ENCODE data around the gene REM1.

REM1 gene

GRCh38 chr20:31475472-31476293 lies 595 bp downstream of the REM1 start:
- TF ChIP-seq GATA2 (IDR thresholded peaks at IDR 0.05; ENCODE audit: low read depth, low read length) (no peak), GATA3 (IDR thresholded peaks at IDR 0.05; ENCODE audit: low read depth, low read length) (no peak)

- no peak for TF ChIP-seq GATA3 (IDR thresholded peaks at IDR 0.05; ENCODE audit: low read depth, low read length)
- no peak for TF ChIP-seq GATA2 (IDR thresholded peaks at IDR 0.05; ENCODE audit: low read depth, low read length)
These were observed 1.2 kb downstream of the REM1 start for GRCh38 chr20:31476294-31476585.

GRCh38 chr20:31476643-31477215 lies 1.6 kb downstream of the REM1 start:
- TF ChIP-seq GATA2 (IDR thresholded peaks at IDR 0.05; ENCODE audit: low read depth, low read length) (no peak), GATA3 (IDR thresholded peaks at IDR 0.05; ENCODE audit: low read depth, low read length) (no peak)

GRCh38 chr20:31484001-31484400 lies 8.9 kb downstream of the REM1 start:
- no peak for TF ChIP-seq GATA3 (IDR thresholded peaks at IDR 0.05; ENCODE audit: low read depth, low read length)
- no peak for TF ChIP-seq GATA2 (IDR thresholded peaks at IDR 0.05; ENCODE audit: low read depth, low read length)

- TF ChIP-seq GATA2 (IDR thresholded peaks at IDR 0.05; ENCODE audit: low read depth, low read length) (no peak), GATA3 (IDR thresholded peaks at IDR 0.05; ENCODE audit: low read depth, low read length) (no peak)
These were observed 10.6 kb downstream of the REM1 start for GRCh38 chr20:31485450-31486339.

- no peak for TF ChIP-seq GATA2 (IDR thresholded peaks at IDR 0.05; ENCODE audit: low read depth, low read length)
- TF ChIP-seq GATA3 (IDR thresholded peaks at IDR 0.05; ENCODE audit: low read depth, low read length), result no peak
These were observed 13.0 kb downstream of the REM1 start for GRCh38 chr20:31488115-31488514.

- TF ChIP-seq GATA2 (IDR thresholded peaks at IDR 0.05; ENCODE audit: low read depth, low read length) (no peak), GATA3 (IDR thresholded peaks at IDR 0.05; ENCODE audit: low read depth, low read length) (no peak)
These were observed 14.1 kb downstream of the REM1 start for GRCh38 chr20:31489152-31489551.

- no peak for TF ChIP-seq GATA3 (IDR thresholded peaks at IDR 0.05; ENCODE audit: low read depth, low read length)
- no peak for TF ChIP-seq GATA2 (IDR thresholded peaks at IDR 0.05; ENCODE audit: low read depth, low read length)
These were observed 15.7 kb downstream of the REM1 start for GRCh38 chr20:31490752-31491151.

- no peak for TF ChIP-seq GATA3 (IDR thresholded peaks at IDR 0.05; ENCODE audit: low read depth, low read length)
- TF ChIP-seq GATA2 (IDR thresholded peaks at IDR 0.05; ENCODE audit: low read depth, low read length), result no peak
These were observed 19.0 kb downstream of the REM1 start for GRCh38 chr20:31494131-31494530.

- TF ChIP-seq GATA2 (IDR thresholded peaks at IDR 0.05; ENCODE audit: low read depth, low read length) (no peak), GATA3 (IDR thresholded peaks at IDR 0.05; ENCODE audit: low read depth, low read length) (no peak)
These were observed 21.7 kb downstream of the REM1 start for GRCh38 chr20:31496761-31497295.

- TF ChIP-seq GATA3 (IDR thresholded peaks at IDR 0.05; ENCODE audit: low read depth, low read length), result no peak
- peak; percentile 22; the same call in 1 of the 2 replicates for TF ChIP-seq GATA2 (IDR thresholded peaks at IDR 0.05; ENCODE audit: low read depth, low read length)
These were observed 22.9 kb downstream of the REM1 start for GRCh38 chr20:31497838-31498540.

- no peak for TF ChIP-seq GATA2 (IDR thresholded peaks at IDR 0.05; ENCODE audit: low read depth, low read length)
- TF ChIP-seq GATA3 (IDR thresholded peaks at IDR 0.05; ENCODE audit: low read depth, low read length), result no peak
These were observed 25.4 kb downstream of the REM1 start for GRCh38 chr20:31500527-31500926.

GRCh38 chr20:31505903-31506302 lies 30.8 kb downstream of the REM1 start:
- TF ChIP-seq GATA2 (IDR thresholded peaks at IDR 0.05; ENCODE audit: low read depth, low read length) (no peak), GATA3 (IDR thresholded peaks at IDR 0.05; ENCODE audit: low read depth, low read length) (no peak)

Measured in SH-SY5Y (cell line).